Thyroid gland (tissue), 4 donors: Measurements from ENCODE around the gene USP6NL. TPM values are rescaled to one million over a fixed set of nuclear protein-coding genes. Genes with fewer than 3 reads are reported as not detected.

ENCODE experiments used
- DNase-seq, 2 donors: peaks; one replicate each; pipeline ENCODE4 v3.0.0-alpha.2; 2019
- H3K27ac ChIP-seq, 3 donors: fragments of 200-600 bp; sonication (generic); 1 replicate in 2 of 3; 2 replicates in 1 of 3; pipeline ENCODE4 v1.5.1; 2016 to 2019; ENCODE audit warnings: mild to moderate bottlenecking in 1 of 3, moderate library complexity in 1 of 3
- H3K27me3 ChIP-seq: fragments of 200-600 bp; sonication (generic); one replicate; pipeline ENCODE4 v1.5.1; 2019
- H3K36me3 ChIP-seq, 2 donors: fragments of 200-600 bp; sonication (generic); one replicate each; pipeline ENCODE4 v1.5.1; 2016 to 2019
- H3K4me1 ChIP-seq, 2 donors: fragments of 200-600 bp; sonication (generic); one replicate each; pipeline ENCODE4 v1.5.1; 2017 to 2019
- H3K4me3 ChIP-seq, 3 donors: fragments of 200-600 bp; sonication (generic); replicated peaks in 1 of 3; 1 replicate in 2 of 3; 2 replicates in 1 of 3; pipeline ENCODE4 v1.5.1; 2016; ENCODE audit warnings: mild to moderate bottlenecking in 1 of 3
- H3K9me3 ChIP-seq: fragments of 200-600 bp; sonication (generic); one replicate; pipeline ENCODE4 v1.5.1; 2017
- CTCF ChIP-seq, 6 experiments: fragments of 200-600 bp in 3 of 6; fragments of 450-650 bp in 3 of 6; sonication (generic) in 3 of 6; IDR thresholded peaks; one replicate each; pipeline ENCODE4 v1.5.1; 2016 to 2019; ENCODE audit warnings: antibody characterized with exemption in 6 of 6, mild to moderate bottlenecking in 2 of 6, inconsistent platforms in 1 of 6, moderate library complexity in 1 of 6
- POLR2A ChIP-seq, 2 donors: fragments of 450-650 bp; IDR thresholded peaks; one replicate each; pipeline ENCODE4 v1.6.1; 2017; ENCODE audit warnings: antibody characterized with exemption in 2 of 2, mild to moderate bottlenecking in 2 of 2, moderate library complexity in 1 of 2
- WGBS, 2 donors: methylation state at CpG; one replicate each; pipeline ENCODE4 v1.1.5; 2017; 5-methylcytosine and 5-hydroxymethylcytosine counted together
- intact Hi-C: fragments of 100-400 bp; cut with DNase I; formaldehyde crosslinking; loops from one replicate; pipeline ENCODE4 v1.15.1; 2023
- total RNA-seq, 4 donors: library from RNA; depleted of rRNA; stranded (reverse); fragments of >200 nt; gene quantifications; one replicate each; pipeline ENCODE4 v1.2.3, GENCODE V29; 2016

USP6NL gene
- total RNA-seq, 4 donors from 2014 or later, result 16.7 to 24.3 (median 17.8) TPM

- no peaks in the 10 kb centered on the region for H3K36me3 ChIP-seq
- H3K27ac ChIP-seq, result no peak overlapping the region
- H3K4me3 ChIP-seq, result no peak overlapping the region
- DNase-seq, result no peak
- 36 to 47% methylated on average over 12 of the region's 12 CpGs for WGBS, 2 donors
- intact Hi-C loops, result no loop called here
- no peak for TF ChIP-seq CTCF (IDR thresholded peaks at IDR 0.05)
- no peak for TF ChIP-seq POLR2A (IDR thresholded peaks at IDR 0.05)
- no peaks in the 10 kb centered on the region for H3K4me1 ChIP-seq
- H3K9me3 ChIP-seq, result no peaks in the 10 kb centered on the region
- no peaks in the 10 kb centered on the region for H3K27me3 ChIP-seq
Observed at GRCh38 chr10:11448545-11449244, 162.8 kb downstream of the USP6NL start.

GRCh38 chr10:11448190-11448544 is 163.3 kb downstream of the USP6NL start:
- H3K4me3 ChIP-seq, result no peak overlapping the region
- no peak for TF ChIP-seq POLR2A (IDR thresholded peaks at IDR 0.05)
- TF ChIP-seq CTCF (IDR thresholded peaks at IDR 0.05), result no peak
- intact Hi-C loops, result no loop called here
- 58 to 75% methylated on average over 6 to 8 of the region's 8 CpGs for WGBS, 2 donors
- H3K4me1 ChIP-seq, result no peaks in the 10 kb centered on the region
- H3K9me3 ChIP-seq, result no peaks in the 10 kb centered on the region
- no peaks in the 10 kb centered on the region for H3K36me3 ChIP-seq
- no peak for DNase-seq
- no peak overlapping the region for H3K27ac ChIP-seq
- no peaks in the 10 kb centered on the region for H3K27me3 ChIP-seq

GRCh38 chr10:11447586-11447985 is 163.9 kb downstream of the USP6NL start:
- no peak overlapping the region for H3K27ac ChIP-seq
- 76 to 89% methylated on average over 9 of the region's 9 CpGs for WGBS, 2 donors
- H3K36me3 ChIP-seq, result no peaks in the 10 kb centered on the region
- no peaks in the 10 kb centered on the region for H3K27me3 ChIP-seq
- H3K9me3 ChIP-seq, result no peaks in the 10 kb centered on the region
- no peak overlapping the region for H3K4me3 ChIP-seq
- no peaks in the 10 kb centered on the region for H3K4me1 ChIP-seq
- no peak for DNase-seq
- TF ChIP-seq CTCF (IDR thresholded peaks at IDR 0.05), result no peak
- no peak for TF ChIP-seq POLR2A (IDR thresholded peaks at IDR 0.05)
- intact Hi-C loops, result no loop called here

- WGBS, 2 donors, result 85 to 93% methylated on average over 4 of the region's 4 CpGs
- H3K4me1 ChIP-seq, result no peaks in the 10 kb centered on the region
- H3K27me3 ChIP-seq, result no peaks in the 10 kb centered on the region
- no peak for DNase-seq
- H3K4me3 ChIP-seq, result no peak overlapping the region
- TF ChIP-seq POLR2A (IDR thresholded peaks at IDR 0.05) (no peak), CTCF (IDR thresholded peaks at IDR 0.05) (no peak)
- intact Hi-C loops, result no loop called here
- no peaks in the 10 kb centered on the region for H3K9me3 ChIP-seq
- no peak overlapping the region for H3K27ac ChIP-seq
- no peaks in the 10 kb centered on the region for H3K36me3 ChIP-seq
Observed at GRCh38 chr10:11446864-11447263, 164.6 kb downstream of the USP6NL start.

- H3K27me3 ChIP-seq, result no peaks in the 10 kb centered on the region
- H3K9me3 ChIP-seq, result no peaks in the 10 kb centered on the region
- TF ChIP-seq POLR2A (IDR thresholded peaks at IDR 0.05) (no peak), CTCF (IDR thresholded peaks at IDR 0.05) (no peak)
- H3K4me3 ChIP-seq, result no peak overlapping the region
- H3K4me1 ChIP-seq, result no peaks in the 10 kb centered on the region
- WGBS, 2 donors, result 80 to 88% methylated on average over 5 of the region's 5 CpGs
- H3K36me3 ChIP-seq, result no peaks in the 10 kb centered on the region
- no peak overlapping the region for H3K27ac ChIP-seq
- intact Hi-C loops, result no loop called here
- DNase-seq, result no peak
Observed at GRCh38 chr10:11446133-11446532, 165.3 kb downstream of the USP6NL start.
